Left renal pelvis (tissue), 4 donors: ENCODE results near the gene ARL1. TPM values are rescaled to one million over a fixed set of nuclear protein-coding genes. Genes with fewer than 3 reads are reported as not detected.
"Not testable (repeated sequence)": the region's sequence is repeated elsewhere in the genome, so short reads cannot be mapped to it uniquely, and the experiment has no call there.

Source experiments
- DNase-seq, 4 donors: peaks; one replicate each; pipeline ENCODE4 v3.0.0-alpha.2; 2013; ENCODE audit warnings: low read depth in 4 of 4, low spot score in 3 of 4
- polyA plus RNA-seq, 4 donors: library from polyadenylated mRNA; unstranded; fragments of 120-200 nt; gene quantifications; one replicate each; pipeline ENCODE4 v1.2.1, GENCODE V29; 2013; ENCODE audit not compliant: insufficient read length in 4 of 4

Gene ARL1
- polyA plus RNA-seq: 100 to 1,000 TPM; 129 to 173 (median 150) TPM

DNA sequence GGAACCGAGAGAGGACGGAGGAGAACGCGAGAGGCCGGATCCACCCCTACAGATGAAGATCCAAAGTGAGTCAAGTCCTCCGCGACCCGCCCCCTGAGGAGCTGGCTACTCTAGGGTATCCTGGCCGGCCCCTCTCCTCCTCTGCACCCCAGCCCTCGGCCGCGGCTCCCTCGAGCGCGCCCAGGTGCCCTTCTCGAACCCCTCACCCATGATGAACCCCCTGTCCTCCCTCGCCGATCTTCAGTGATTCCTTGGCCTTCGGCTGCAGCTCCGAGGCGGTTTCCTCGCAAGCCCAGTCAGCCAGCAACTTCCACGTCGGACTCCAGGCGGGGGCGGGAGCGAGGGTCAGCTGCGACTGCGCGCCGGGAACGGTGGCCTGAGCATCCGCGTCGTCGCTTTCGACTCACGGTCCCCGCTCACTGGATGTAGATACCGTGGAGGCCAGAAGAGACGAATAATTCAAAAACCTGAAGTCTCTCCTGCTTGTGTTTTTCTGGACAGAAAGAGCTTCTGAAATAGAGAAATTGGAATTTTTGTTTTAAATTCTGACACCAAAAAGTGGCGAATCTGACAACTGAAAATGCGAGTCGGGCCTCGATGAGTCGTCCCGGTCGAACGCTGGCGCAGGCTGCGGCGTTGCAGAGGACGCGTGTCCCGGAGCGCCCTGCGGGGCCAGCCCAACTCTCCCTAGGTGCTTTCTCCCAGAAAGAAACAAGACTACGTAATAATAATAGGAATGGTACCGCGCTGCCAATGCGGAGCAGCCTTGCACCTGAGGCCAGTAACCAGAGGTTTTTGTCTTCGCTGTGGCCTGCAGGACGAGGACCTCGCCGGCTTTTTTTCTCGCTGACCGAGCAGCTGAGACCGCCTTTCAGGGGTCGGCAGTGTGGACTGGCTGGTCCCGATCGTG is at the start of gene ARL1:
TSS of gene ARL1 (minus strand) at position 337 of the 910 bp plus-strand sequence. CDS start at position 210, 127 bp downstream.
- DNase-seq: peak; percentile 81 to 87 (median 82)

DNA sequence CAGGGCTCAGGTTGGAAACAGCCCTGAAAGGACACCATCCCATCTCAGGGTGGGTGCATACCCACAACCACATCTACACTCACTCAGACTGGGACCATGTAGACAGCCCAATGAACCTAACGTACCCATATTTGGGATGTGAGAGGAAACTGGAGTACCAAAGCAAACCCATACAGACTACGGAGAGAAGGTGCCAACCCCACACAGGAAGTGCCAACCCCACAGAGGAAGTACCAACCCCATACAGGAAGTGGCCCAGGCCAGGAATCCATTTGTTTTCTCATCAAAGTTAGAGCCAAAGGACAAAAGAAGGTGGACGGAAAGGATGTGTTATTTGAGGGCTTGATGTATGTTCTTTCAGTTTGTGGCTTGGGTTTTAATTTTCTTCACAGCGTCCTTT is 48.1 kb upstream of the ARL1 start:
- DNase-seq: no peak

DNA sequence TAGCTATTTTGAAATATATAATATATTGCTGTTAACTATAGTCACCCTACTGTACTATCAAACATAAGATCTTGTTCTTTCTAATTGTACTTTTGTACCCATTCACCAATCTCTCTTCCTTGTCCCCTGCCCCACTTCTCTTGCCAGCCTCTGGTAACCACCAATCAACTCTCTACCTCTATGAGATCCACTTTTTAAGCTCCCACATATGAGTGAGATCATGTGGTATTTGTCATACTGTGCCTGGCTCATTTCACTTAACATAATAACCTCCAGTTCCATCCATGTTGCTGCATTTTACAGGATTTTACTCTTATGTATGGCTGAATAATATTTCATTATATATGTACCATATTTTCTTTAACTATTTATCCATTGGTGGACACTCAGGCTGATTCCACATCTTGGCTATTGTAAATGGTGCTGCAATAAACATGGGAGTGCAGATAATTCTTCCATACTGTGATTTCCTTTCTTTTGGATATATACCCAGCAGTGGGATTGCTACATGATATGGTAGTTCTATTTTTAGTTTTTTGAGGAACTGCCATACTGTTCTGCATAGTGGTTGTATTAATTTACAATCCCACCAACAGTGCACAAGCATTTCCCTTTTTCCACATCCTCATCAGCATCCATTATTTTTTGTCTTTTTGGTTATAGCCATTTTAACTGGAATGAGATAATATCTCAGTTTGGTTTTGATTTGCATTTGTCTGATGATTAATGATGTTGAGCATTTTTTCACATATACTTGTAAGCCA is 34.1 kb upstream of the ARL1 start:
- DNase-seq: no peak

- DNase-seq: no peak
Observed at GRCh38 chr12:101439236-101439635, 31.7 kb upstream of the ARL1 start.

DNA sequence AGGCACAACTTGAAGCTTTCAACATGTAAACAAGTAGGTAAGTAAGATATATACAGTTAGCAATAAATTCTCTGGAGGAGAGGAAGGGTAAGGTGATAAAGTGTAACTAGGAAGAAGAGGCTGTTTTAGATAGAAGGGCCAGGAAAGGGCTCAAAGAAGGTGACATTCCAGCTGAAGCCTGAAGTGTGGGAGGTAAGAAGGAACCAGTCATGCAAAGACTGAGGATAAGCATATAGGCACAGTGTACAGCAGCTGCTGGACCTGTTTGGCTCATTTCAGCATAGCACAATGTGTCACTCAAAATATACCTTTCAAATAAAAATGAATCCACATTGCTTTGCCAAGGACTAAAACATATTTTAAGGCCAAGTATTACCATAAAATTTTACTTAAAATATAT is 28.6 kb upstream of the ARL1 start:
- peak in 2 of 4 donors; percentile 8 to 25 for DNase-seq

- DNase-seq: no peak
Observed at GRCh38 chr12:101430456-101430855, 22.9 kb upstream of the ARL1 start.

GRCh38 chr12:101424620-101425019 is 17.0 kb upstream of the ARL1 start:
- DNase-seq: no peak

DNA sequence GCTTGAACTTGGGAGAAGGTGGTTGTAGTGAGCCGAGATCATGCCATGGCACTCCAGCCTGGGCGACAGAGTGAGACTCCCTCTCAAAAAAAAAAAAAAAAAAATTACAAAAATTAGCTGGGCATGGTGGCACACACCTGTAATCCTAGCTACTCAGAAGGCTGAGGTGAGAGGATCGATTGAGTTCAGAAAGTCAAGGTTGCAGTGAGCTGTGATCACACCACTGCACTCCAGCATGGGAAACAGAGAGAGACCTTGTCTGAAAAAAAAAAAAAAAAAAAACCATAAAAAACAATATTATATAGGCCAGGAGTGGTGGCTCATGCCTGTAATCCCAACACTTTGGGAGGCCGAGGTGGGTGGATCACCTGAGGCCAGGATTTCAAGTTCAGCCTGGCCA is 14.5 kb upstream of the ARL1 start:
- not testable (repeated sequence) for DNase-seq

- no peak for DNase-seq
Observed at GRCh38 chr12:101415228-101415627, 7.7 kb upstream of the ARL1 start.

- DNase-seq: peak in 3 of 4 donors; percentile 5 to 40 (median 32)
Observed at GRCh38 chr12:101414533-101415119, 7.1 kb upstream of the ARL1 start.

DNA sequence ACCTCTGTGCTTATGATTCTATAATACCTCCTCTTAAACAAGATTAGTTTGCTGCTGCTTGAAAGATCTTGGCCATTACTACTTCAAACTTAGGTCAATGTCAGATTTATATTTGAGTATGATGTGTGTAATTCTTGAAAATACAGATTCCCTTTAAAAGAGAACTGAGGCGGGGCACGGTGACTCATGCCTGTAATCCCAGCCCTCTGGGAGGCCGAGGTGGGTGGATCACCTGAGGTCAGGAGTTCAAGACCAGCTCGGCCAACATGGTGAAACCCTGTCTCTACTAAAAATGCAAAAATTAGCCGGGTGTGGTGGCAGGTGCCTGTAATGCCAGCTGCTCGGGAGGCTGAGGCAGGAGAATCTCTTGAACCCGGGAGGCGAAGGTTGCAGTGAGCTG is 2.6 kb upstream of the ARL1 start:
- not testable (repeated sequence) for DNase-seq

GRCh38 chr12:101407049-101407435 is 530 bp downstream of the ARL1 start:
- peak in 2 of 4 donors; percentile 19 to 20 for DNase-seq

- DNase-seq: not testable (repeated sequence)
Observed at GRCh38 chr12:101391181-101391580, 16.4 kb downstream of the ARL1 start.

- no peak for DNase-seq
Observed at GRCh38 chr12:101379149-101379548, 28.4 kb downstream of the ARL1 start.

DNA sequence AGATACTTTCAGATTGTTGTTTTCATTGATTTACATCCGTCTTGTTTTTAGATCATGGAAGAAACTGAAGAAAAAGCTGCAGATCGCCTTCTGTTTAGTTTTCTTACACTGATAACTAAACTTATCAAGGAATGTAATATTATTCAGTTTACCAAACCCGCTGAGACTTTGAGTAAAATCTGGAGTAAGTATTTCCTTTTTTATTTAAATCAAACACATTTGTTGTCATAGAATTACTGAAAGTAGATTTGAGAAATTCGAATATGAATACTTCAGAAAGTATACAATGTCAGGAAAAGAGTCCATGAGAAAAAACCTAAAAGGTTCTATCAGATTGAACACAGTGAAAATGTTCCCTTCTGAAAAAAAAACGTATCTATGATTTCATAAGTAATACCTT is 32.0 kb downstream of the ARL1 start:
- no peak for DNase-seq

GRCh38 chr12:101372431-101372830 is 35.1 kb downstream of the ARL1 start:
- no peak for DNase-seq

DNA sequence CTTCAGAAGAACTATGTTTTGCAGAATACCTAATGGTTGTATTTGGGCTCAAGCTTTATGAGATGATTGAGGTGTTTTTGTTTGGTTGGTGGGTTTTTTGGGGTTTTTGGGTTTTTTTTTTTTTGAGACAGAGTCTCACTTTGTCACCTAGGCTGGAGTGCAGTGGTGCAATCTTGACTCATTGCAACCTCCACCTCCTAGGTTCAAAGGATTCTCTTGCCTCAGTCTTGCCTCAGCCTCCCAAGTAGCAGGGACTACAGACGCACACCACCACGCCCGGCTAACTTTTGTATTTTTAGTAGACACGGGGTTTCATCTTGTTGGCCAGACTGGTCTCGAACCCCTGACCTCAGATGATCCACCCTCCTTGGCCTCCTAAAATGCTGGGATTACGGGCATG is 39.6 kb downstream of the ARL1 start:
- DNase-seq: no peak

GRCh38 chr12:101361455-101361854 is 46.1 kb downstream of the ARL1 start:
- no peak for DNase-seq

DNA sequence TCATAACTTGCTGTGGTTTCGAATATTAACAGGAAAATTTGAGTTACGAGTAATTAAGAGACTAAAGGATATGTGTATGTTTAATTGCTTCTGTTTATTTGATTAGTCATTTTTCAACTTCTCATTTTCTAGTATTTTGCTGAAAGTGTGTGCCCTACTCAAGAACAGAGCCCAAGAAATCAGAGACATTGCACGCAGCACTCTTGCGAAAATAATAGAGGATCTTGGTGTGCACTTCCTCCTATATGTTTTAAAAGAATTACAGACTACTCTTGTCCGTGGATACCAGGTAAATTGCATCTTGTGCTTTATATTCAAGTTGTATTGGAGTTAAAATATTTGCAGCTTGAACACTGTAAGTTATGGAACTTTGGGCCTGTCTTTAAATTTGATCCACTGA is 50.8 kb downstream of the ARL1 start:
- DNase-seq: no peak

DNA sequence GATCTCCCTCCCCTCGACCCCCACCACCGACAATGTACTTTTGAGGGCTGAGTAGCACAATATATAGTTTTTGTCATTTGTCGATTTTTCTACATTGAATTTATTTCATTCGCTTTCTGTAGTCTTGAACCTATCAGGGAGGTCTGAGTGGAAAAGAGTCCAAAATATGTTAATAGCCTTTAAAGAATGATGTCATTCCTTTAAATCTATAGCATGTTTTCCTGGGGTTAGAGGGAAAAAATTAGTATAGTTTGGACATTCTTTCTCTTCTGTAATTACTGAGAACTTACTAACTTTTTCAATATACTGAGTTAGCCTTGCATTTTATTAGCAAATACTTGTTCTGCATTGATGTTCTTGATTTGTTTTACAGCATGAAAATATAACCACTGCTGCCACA is 55.9 kb downstream of the ARL1 start:
- no peak for DNase-seq

DNA sequence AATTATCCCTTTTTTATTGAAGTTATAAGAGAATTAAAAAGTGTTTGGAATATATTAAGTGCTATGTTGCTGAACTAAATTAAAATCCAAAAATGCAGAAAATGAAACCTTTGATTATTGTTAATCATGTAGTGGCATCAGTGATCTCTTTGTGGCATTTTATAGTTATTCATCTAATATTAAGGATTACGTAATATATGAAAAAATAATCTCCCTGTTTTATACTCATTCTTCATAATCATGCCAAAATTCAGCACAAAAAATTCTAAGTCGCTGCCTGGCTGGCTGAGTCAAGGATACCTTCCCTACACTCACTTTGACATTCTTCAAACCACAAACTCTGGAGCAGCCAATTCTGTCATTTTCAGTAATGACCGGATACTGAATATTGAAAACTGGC is 63.7 kb downstream of the ARL1 start:
- no peak for DNase-seq
